Naive thymus-derived CD8-positive, alpha-beta T cell (primary cell): ENCODE data around the gene MLYCD. TPM values are rescaled to one million over a fixed set of nuclear protein-coding genes. Genes with fewer than 3 reads are reported as not detected.

Experiments used
- ATAC-seq, 2 donors: fragments of 150-1000 bp; cut with Tn5 transposase in 1 of 2; sonication (Bioruptor Pico), chemical (Tn5 transposase) in 1 of 2; 1 replicate in 1 of 2; 2 replicates in 1 of 2; pipeline ENCODE4 v1.10.0; 2021; ENCODE audit warnings: mild to moderate bottlenecking in 2 of 2, moderate library complexity in 2 of 2
- POLR2A ChIA-PET: fragments of 350-600 bp; sonication (Branson Sonifier 250); formaldehyde crosslinking; loops from one replicate; lab custom pipeline; 2021; ENCODE audit warnings: antibody characterized with exemption; lab: Charles Lee
- DNase-seq, 10 donors: peaks; one replicate each; pipeline versions ENCODE4 v3.0.0 to v3.0.0-alpha.2; 2020 to 2022
- H3K27ac Mint-ChIP-seq, 10 donors: one replicate each; pipeline ENCODE4 v1.8.0; 2020 to 2022; ENCODE audit warnings: mild to moderate bottlenecking in 10 of 10, mixed read lengths in 10 of 10, moderate library complexity in 4 of 10, inconsistent platforms in 1 of 10
- H3K27me3 Mint-ChIP-seq, 5 donors: one replicate each; pipeline ENCODE4 v1.8.0; 2021 to 2022; ENCODE audit warnings: mixed read lengths in 5 of 5
- H3K36me3 Mint-ChIP-seq, 3 donors: one replicate each; pipeline ENCODE4 v1.8.0; 2020 to 2022; ENCODE audit warnings: mixed read lengths in 3 of 3, mild to moderate bottlenecking in 2 of 3, inconsistent platforms in 1 of 3
- H3K4me1 Mint-ChIP-seq, 4 donors: one replicate each; pipeline ENCODE4 v1.8.0; 2021 to 2022; ENCODE audit warnings: mixed read lengths in 4 of 4
- H3K4me3 Mint-ChIP-seq, 10 donors: one replicate each; pipeline ENCODE4 v1.8.0; 2020 to 2022; ENCODE audit warnings: mild to moderate bottlenecking in 10 of 10, mixed read lengths in 10 of 10, moderate library complexity in 6 of 10, inconsistent platforms in 1 of 10
- H3K9me3 Mint-ChIP-seq, 9 donors: one replicate each; pipeline ENCODE4 v1.8.0; 2020 to 2022; ENCODE audit warnings: mixed read lengths in 9 of 9, mild to moderate bottlenecking in 3 of 9, inconsistent platforms in 1 of 9, moderate library complexity in 1 of 9
- polyA plus RNA-seq, 3 donors: library from polyadenylated mRNA; unstranded; fragments of 300-500 nt; fragmentation: Illumina TruSeq; gene quantifications; one replicate each; pipeline ENCODE4 v1.2.3, GENCODE V29; 2021
- total RNA-seq, 8 experiments: library from RNA in 2 of 8; stranded (reverse) in 2 of 8; gene quantifications; one replicate each; pipeline ENCODE4 v1.2.3 and lab custom pipeline; 2021 to 2026

The MLYCD gene
- total and polyA plus RNA-seq, 5 experiments from 2014 or later, result 0.69 to 10.1 (median 2.2) TPM

- ATAC-seq (no peak), DNase-seq (no peak)
- Mint-ChIP-seq H3K27me3 (peaks cover 6 to 19% (median 7%) of the 10 kb centered on the region in 5 donors), H3K4me3 (no peak overlapping the region), H3K27ac (no peak overlapping the region), H3K9me3 (peaks cover 0 to 6% (median 0%) of the 10 kb centered on the region in 9 donors), H3K4me1 (no peaks in the 10 kb centered on the region), H3K36me3 (peaks cover 0 to 6% (median 0%) of the 10 kb centered on the region in 3 donors)
- POLR2A ChIA-PET, result no interaction called here
Observed at GRCh38 chr16:83882163-83882885, 16.6 kb upstream of the MLYCD start.

- POLR2A ChIA-PET, result no interaction called here
- peaks cover 0 to 1% (median 0%) of the 10 kb centered on the region in 3 donors for H3K36me3 Mint-ChIP-seq
- peaks cover 0 to 10% (median 1%) of the 10 kb centered on the region in 9 donors for H3K9me3 Mint-ChIP-seq
- H3K27ac Mint-ChIP-seq, result peak overlapping the region in 1 of 10 donors; percentile 6
- H3K4me3 Mint-ChIP-seq, result no peak overlapping the region
- peaks cover 6 to 14% (median 7%) of the 10 kb centered on the region in 5 donors for H3K27me3 Mint-ChIP-seq
- DNase-seq, result no peak
- ATAC-seq, result no peak
- no peaks in the 10 kb centered on the region for H3K4me1 Mint-ChIP-seq
Observed at GRCh38 chr16:83886199-83886971, 12.5 kb upstream of the MLYCD start.

DNA sequence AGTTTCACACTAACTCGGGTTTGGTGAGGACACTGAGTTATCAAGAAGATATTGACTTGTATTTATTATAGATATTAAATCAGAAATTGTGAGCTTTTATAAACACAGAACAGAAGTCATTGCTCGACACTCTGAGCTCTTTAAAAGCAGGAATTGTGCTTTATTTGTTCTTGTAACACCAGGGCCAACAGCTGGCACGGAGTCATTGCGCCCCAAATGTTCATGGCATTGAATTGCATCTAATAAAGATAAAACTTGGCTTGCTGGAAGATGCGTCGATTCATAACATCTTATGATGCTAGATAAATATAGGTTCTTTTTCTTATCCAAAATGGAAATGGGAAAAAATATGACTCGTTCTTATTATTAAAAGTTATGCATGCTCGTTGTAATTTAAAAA lies 11.8 kb upstream of the MLYCD start:
- peaks cover 5 to 14% (median 7%) of the 10 kb centered on the region in 5 donors for H3K27me3 Mint-ChIP-seq
- H3K27ac Mint-ChIP-seq, result no peak overlapping the region
- POLR2A ChIA-PET, result no interaction called here
- DNase-seq, result no peak
- H3K4me3 Mint-ChIP-seq, result no peak overlapping the region
- H3K9me3 Mint-ChIP-seq, result peaks cover 0 to 15% (median 4%) of the 10 kb centered on the region in 9 donors
- ATAC-seq, result no peak
- H3K36me3 Mint-ChIP-seq, result peaks cover 0 to 5% (median 0%) of the 10 kb centered on the region in 3 donors
- no peaks in the 10 kb centered on the region for H3K4me1 Mint-ChIP-seq

- POLR2A ChIA-PET, result no interaction called here
- peaks cover 5 to 14% (median 7%) of the 10 kb centered on the region in 5 donors for H3K27me3 Mint-ChIP-seq
- DNase-seq, result no peak
- peak overlapping the region in 1 of 10 donors; percentile 29 for H3K27ac Mint-ChIP-seq
- H3K4me3 Mint-ChIP-seq, result no peak overlapping the region
- peaks cover 0 to 5% (median 0%) of the 10 kb centered on the region in 3 donors for H3K36me3 Mint-ChIP-seq
- H3K9me3 Mint-ChIP-seq, result peaks cover 0 to 17% (median 4%) of the 10 kb centered on the region in 9 donors
- no peaks in the 10 kb centered on the region for H3K4me1 Mint-ChIP-seq
- ATAC-seq, result no peak
Observed at GRCh38 chr16:83887564-83887963, 11.4 kb upstream of the MLYCD start.

- POLR2A ChIA-PET, result no interaction called here
- peaks cover 6 to 14% (median 7%) of the 10 kb centered on the region in 5 donors for H3K27me3 Mint-ChIP-seq
- H3K36me3 Mint-ChIP-seq, result peaks cover 0 to 5% (median 0%) of the 10 kb centered on the region in 3 donors
Observed at GRCh38 chr16:83888672-83889044, 10.3 kb upstream of the MLYCD start.

DNA sequence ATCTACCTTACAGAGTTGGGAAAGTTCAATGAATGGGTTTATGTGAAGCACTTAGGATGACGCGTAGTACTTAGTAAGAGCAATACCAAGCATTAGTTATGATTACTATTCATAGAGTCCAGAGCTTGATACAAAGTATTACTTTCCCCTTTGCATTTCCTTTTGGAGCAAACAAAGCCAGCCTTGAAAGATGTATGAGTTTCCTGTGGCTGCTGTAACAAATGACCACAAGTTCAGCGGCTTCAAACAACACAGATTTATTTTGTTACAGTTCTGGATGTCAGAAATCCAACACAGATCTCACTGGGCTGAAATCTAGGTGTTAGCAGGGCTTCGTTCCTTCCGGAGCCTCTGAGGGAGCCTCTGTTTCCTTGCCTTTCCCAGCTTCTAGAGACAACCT lies 8.6 kb upstream of the MLYCD start:
- DNase-seq, result no peak
- Mint-ChIP-seq H3K27me3 (peaks cover 6 to 15% (median 11%) of the 10 kb centered on the region in 5 donors), H3K4me3 (no peak overlapping the region), H3K4me1 (no peaks in the 10 kb centered on the region), H3K36me3 (peaks cover 0 to 5% (median 0%) of the 10 kb centered on the region in 3 donors), H3K9me3 (peaks cover 0 to 20% (median 4%) of the 10 kb centered on the region in 9 donors), H3K27ac (no peak overlapping the region)
- ATAC-seq, result no peak
- POLR2A ChIA-PET, result no interaction called here

More at GRCh38 chr16:83888672-83889044, 10.3 kb upstream of the MLYCD start:
- no peak overlapping the region for H3K27ac Mint-ChIP-seq
- H3K4me1 Mint-ChIP-seq, result no peaks in the 10 kb centered on the region
- no peak for DNase-seq
- peaks cover 0 to 20% (median 4%) of the 10 kb centered on the region in 9 donors for H3K9me3 Mint-ChIP-seq
- ATAC-seq, result no peak
- no peak overlapping the region for H3K4me3 Mint-ChIP-seq

- POLR2A ChIA-PET, result no interaction called here
Observed at GRCh38 chr16:83891742-83892141, 7.2 kb upstream of the MLYCD start.

DNA sequence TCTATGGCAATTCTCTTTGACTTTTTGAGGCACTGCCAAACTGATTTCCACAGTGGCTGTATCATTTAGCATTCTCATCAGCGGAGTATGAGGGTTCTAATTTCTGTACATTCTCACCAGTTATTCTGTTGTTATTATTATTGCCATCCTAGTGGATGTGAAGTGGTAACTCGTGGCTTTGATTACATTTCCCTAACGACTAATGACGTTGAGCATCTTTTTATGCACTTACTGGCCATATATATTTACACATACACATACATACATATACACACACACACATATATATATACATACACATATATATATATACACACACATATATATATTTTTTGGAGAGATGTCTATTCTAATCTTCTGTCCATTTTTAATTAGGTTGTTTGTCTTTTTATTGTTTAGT lies 3.7 kb upstream of the MLYCD start:
- POLR2A ChIA-PET, result no interaction called here
- no peak for ATAC-seq
- peaks cover 0 to 5% (median 0%) of the 10 kb centered on the region in 3 donors for H3K36me3 Mint-ChIP-seq
- H3K27ac Mint-ChIP-seq, result no peak overlapping the region
- H3K4me3 Mint-ChIP-seq, result no peak overlapping the region
- no peak for DNase-seq
- peaks cover 6 to 16% (median 11%) of the 10 kb centered on the region in 5 donors for H3K27me3 Mint-ChIP-seq
- peaks cover 8 to 16% (median 13%) of the 10 kb centered on the region in 4 donors for H3K4me1 Mint-ChIP-seq
- H3K9me3 Mint-ChIP-seq, result peaks cover 0 to 20% (median 4%) of the 10 kb centered on the region in 9 donors

More at GRCh38 chr16:83891742-83892141, 7.2 kb upstream of the MLYCD start:
- Mint-ChIP-seq H3K9me3 (peaks cover 0 to 20% (median 4%) of the 10 kb centered on the region in 9 donors), H3K36me3 (peaks cover 0 to 5% (median 0%) of the 10 kb centered on the region in 3 donors), H3K4me1 (no peaks in the 10 kb centered on the region), H3K27ac (no peak overlapping the region), H3K27me3 (peaks cover 10 to 17% (median 11%) of the 10 kb centered on the region in 5 donors), H3K4me3 (no peak overlapping the region)
- no peak for DNase-seq
- no peak for ATAC-seq

- no peak overlapping the region for H3K4me3 Mint-ChIP-seq
- H3K27me3 Mint-ChIP-seq, result peaks cover 4 to 13% (median 6%) of the 10 kb centered on the region in 5 donors
- H3K27ac Mint-ChIP-seq, result no peak overlapping the region
- DNase-seq (no peak), ATAC-seq (no peak)
- POLR2A ChIA-PET, result no interaction called here
- peaks cover 0 to 5% (median 0%) of the 10 kb centered on the region in 3 donors for H3K36me3 Mint-ChIP-seq
- peaks cover 10 to 23% (median 19%) of the 10 kb centered on the region in 4 donors for H3K4me1 Mint-ChIP-seq
- peaks cover 0 to 14% (median 4%) of the 10 kb centered on the region in 9 donors for H3K9me3 Mint-ChIP-seq
Observed at GRCh38 chr16:83895942-83896341, 3.0 kb upstream of the MLYCD start.

GRCh38 chr16:83899272-83899897 lies 470 bp downstream of the MLYCD start:
- Mint-ChIP-seq H3K36me3 (peaks cover 0 to 8% (median 0%) of the 10 kb centered on the region in 3 donors), H3K9me3 (no peaks in the 10 kb centered on the region), H3K4me3 (peak overlapping the region; percentile 88 to 99 (median 94)), H3K27ac (peak overlapping the region; percentile 63 to 96 (median 94)), H3K27me3 (peaks cover 0 to 8% (median 2%) of the 10 kb centered on the region in 5 donors), H3K4me1 (peaks cover 22 to 46% (median 45%) of the 10 kb centered on the region in 4 donors)
- DNase-seq (peak in 8 of 10 donors; percentile 10 to 33 (median 22)), ATAC-seq (peak; percentile 56 to 59)
- POLR2A ChIA-PET, result interaction anchor here (1.2 kb wide), 1 partner anchor 91 kb away, joined by 4 read pairs; the partner anchor contains the start of gene HSBP1

DNA sequence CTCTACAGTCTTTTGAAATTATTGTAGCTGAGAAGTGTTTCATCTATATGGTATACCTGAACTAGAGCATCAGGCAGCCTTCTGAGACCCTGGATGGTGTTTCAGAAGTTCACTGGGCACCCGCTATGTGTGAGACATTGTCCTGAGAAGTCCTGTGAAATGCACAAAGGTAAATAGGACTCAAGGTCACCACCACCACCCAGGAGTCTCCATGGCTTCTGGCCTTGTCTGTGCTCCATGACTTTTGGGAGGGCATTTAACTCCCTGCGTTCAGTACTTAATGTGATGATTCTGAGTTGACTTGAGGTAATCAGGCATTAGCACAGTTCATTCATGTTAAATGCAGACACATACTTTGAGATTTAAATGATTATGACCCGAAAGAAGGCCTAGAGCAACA lies 1.1 kb downstream of the MLYCD start:
- Mint-ChIP-seq H3K27ac (peak overlapping the region; percentile 63 to 96 (median 94)), H3K4me3 (peak overlapping the region; percentile 88 to 99 (median 94)), H3K36me3 (peaks cover 0 to 11% (median 2%) of the 10 kb centered on the region in 3 donors), H3K9me3 (no peaks in the 10 kb centered on the region), H3K27me3 (peaks cover 0 to 8% (median 2%) of the 10 kb centered on the region in 5 donors), H3K4me1 (peaks cover 22 to 51% (median 48%) of the 10 kb centered on the region in 4 donors)
- POLR2A ChIA-PET, result interaction anchor here (1.2 kb wide), 1 partner anchor 92 kb away, joined by 4 read pairs; the partner anchor contains the start of gene HSBP1
- ATAC-seq, result no peak
- peak in 1 of 10 donors; percentile 5 for DNase-seq

DNA sequence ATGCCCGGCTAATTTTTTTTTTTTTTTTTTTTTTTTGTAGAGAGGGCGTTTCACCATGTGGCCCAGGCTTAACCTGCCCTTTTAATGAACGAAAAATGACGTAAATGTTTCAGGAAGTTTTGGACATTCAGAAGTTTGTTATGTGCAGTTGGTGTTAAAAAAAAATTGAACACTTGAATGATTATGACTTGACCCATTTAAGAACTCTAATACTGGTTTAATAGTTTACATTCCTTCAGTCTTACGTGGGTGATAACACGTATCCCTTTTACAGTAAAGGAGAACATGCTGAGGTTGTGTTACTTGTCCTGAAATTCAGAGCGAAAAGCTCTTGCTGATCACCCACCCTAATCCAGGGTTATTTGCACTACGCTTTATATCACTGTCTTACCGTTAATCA lies 1.7 kb downstream of the MLYCD start:
- H3K36me3 Mint-ChIP-seq, result peaks cover 0 to 13% (median 3%) of the 10 kb centered on the region in 3 donors
- peak overlapping the region; percentile 21 to 99 (median 94) for H3K4me3 Mint-ChIP-seq
- peaks cover 0 to 8% (median 2%) of the 10 kb centered on the region in 5 donors for H3K27me3 Mint-ChIP-seq
- H3K4me1 Mint-ChIP-seq, result peaks cover 22 to 51% (median 48%) of the 10 kb centered on the region in 4 donors
- H3K27ac Mint-ChIP-seq, result peak overlapping the region in 3 of 10 donors; percentile 15 to 79 (median 39)
- no peaks in the 10 kb centered on the region for H3K9me3 Mint-ChIP-seq
- ATAC-seq (no peak), DNase-seq (no peak)
- POLR2A ChIA-PET, result no interaction called here
